GM23338 (cell line): Measurements from ENCODE around the gene MED13. TPM values are rescaled to one million over a fixed set of nuclear protein-coding genes. Genes with fewer than 3 reads are reported as not detected.

Experiments used
- ATAC-seq: fragments of 200-7000 bp; cut with Tn5 transposase; 3 replicates; pipeline ENCODE4 v1.9.1; 2020
- DNase-seq: peaks from one replicate; pipeline ENCODE4 v3.0.0-alpha.2; 2015; ENCODE audit warnings: low spot score
- H2AFZ ChIP-seq: fragments of 200-600 bp; sonication (generic); 2 replicates; pipeline ENCODE4 v1.8.0; 2016; ENCODE audit warnings: antibody characterized with exemption, mild to moderate bottlenecking, moderate library complexity
- H3F3A ChIP-seq: fragments of 200-600 bp; sonication (generic); replicated peaks from 2 replicates; pipeline ENCODE4 v1.8.0; 2017; ENCODE audit warnings: antibody characterized with exemption, mixed run types, low read depth
- H3K27ac ChIP-seq: fragments of 200-600 bp; sonication (generic); 2 replicates; pipeline ENCODE4 v1.6.1; 2016; ENCODE audit warnings: low read depth
- H3K27me3 ChIP-seq: fragments of 200-600 bp; sonication (generic); 2 replicates; pipeline ENCODE4 v1.8.0; 2016; ENCODE audit warnings: mild to moderate bottlenecking, mixed run types, moderate library complexity; ENCODE audit not compliant: insufficient read depth
- H3K36me3 ChIP-seq: fragments of 200-600 bp; sonication (generic); 2 replicates; pipeline ENCODE4 v1.8.0; 2016; ENCODE audit warnings: mild to moderate bottlenecking; ENCODE audit not compliant: insufficient read depth
- H3K4me1 ChIP-seq: fragments of 200-600 bp; sonication (generic); 2 replicates; pipeline ENCODE4 v1.8.0; 2016; ENCODE audit warnings: mild to moderate bottlenecking, moderate library complexity; ENCODE audit not compliant: insufficient read depth
- H3K4me2 ChIP-seq: fragments of 200-600 bp; sonication (generic); 2 replicates; pipeline ENCODE4 v1.7.1; 2017; ENCODE audit warnings: mixed run types
- H3K4me3 ChIP-seq: fragments of 200-600 bp; sonication (generic); 2 replicates; pipeline ENCODE4 v1.6.1; 2016; ENCODE audit warnings: mixed run types
- H3K79me2 ChIP-seq: fragments of 200-600 bp; sonication (generic); replicated peaks from 2 replicates; pipeline ENCODE4 v1.8.0; 2017; ENCODE audit warnings: mild to moderate bottlenecking; ENCODE audit not compliant: insufficient read depth
- H3K9me2 ChIP-seq: fragments of 200-600 bp; sonication (generic); 2 replicates; pipeline ENCODE4 v1.8.0; 2017; ENCODE audit not compliant: insufficient read depth
- H4K20me1 ChIP-seq: fragments of 200-600 bp; sonication (generic); replicated peaks from 2 replicates; pipeline ENCODE4 v1.8.0; 2017; ENCODE audit warnings: mild to moderate bottlenecking; ENCODE audit not compliant: insufficient read depth
- H3K27ac Mint-ChIP-seq: 2 replicates; pipeline ENCODE4 v1.8.0; 2020; ENCODE audit warnings: inconsistent platforms, mild to moderate bottlenecking, moderate library complexity, mixed read lengths
- H3K27me3 Mint-ChIP-seq: 3 replicates; pipeline ENCODE4 v1.8.0; 2022; ENCODE audit warnings: low read depth, mild to moderate bottlenecking, moderate library complexity, mixed read lengths, inconsistent platforms; ENCODE audit not compliant: insufficient read depth, poor library complexity
- H3K36me3 Mint-ChIP-seq: 3 replicates; pipeline ENCODE4 v1.8.0; 2021; ENCODE audit warnings: low read depth, mild to moderate bottlenecking, inconsistent platforms, moderate library complexity, mixed read lengths
- H3K4me1 Mint-ChIP-seq: 3 replicates; pipeline ENCODE4 v1.8.0; 2020; ENCODE audit warnings: mild to moderate bottlenecking, inconsistent platforms, mixed read lengths
- H3K4me3 Mint-ChIP-seq: 3 replicates; pipeline ENCODE4 v1.8.0; 2021; ENCODE audit warnings: moderate library complexity, mild to moderate bottlenecking, inconsistent platforms, mixed read lengths
- H3K9me3 Mint-ChIP-seq: 3 replicates; pipeline ENCODE4 v1.8.0; 2020; ENCODE audit warnings: moderate library complexity, mild to moderate bottlenecking, inconsistent platforms, mixed read lengths
- CREB1 ChIP-seq: fragments of 250-450 bp; sonication (Bioruptor Pico); IDR thresholded peaks from 2 replicates; pipeline ENCODE4 v1.5.0; 2020; ENCODE audit warnings: low read depth, mild to moderate bottlenecking, moderate library complexity
- CTCF ChIP-seq, 2 experiments: fragments of 200-600 bp in 1 of 2; sonication (generic) in 1 of 2; conservative IDR thresholded peaks; 2 replicates each; pipeline versions ENCODE4 v1.5.1 to v1.6.1; 2016 to 2017; ENCODE audit warnings: antibody characterized with exemption in 2 of 2, low read depth in 2 of 2, mild to moderate bottlenecking in 2 of 2, moderate library complexity in 1 of 2
- EZH2 ChIP-seq: fragments of 200-600 bp; sonication (generic); IDR thresholded peaks from one replicate; pipeline ENCODE4 v1.8.0; 2017; ENCODE audit warnings: antibody characterized with exemption, mild to moderate bottlenecking, low read depth; ENCODE audit not compliant: unreplicated experiment
- EZH2phosphoT487 ChIP-seq: fragments of 200-600 bp; sonication (generic); IDR thresholded peaks from one replicate; pipeline ENCODE4 v1.8.1; 2018; ENCODE audit warnings: antibody characterized with exemption; ENCODE audit not compliant: unreplicated experiment
- JUNB ChIP-seq: IDR thresholded peaks from one replicate; pipeline ENCODE4 v1.6.1; 2016; ENCODE audit warnings: antibody characterized with exemption; ENCODE audit not compliant: unreplicated experiment
- NANOG ChIP-seq: IDR thresholded peaks from 2 replicates; pipeline ENCODE4 v1.6.1; 2016; ENCODE audit warnings: antibody characterized with exemption, borderline replicate concordance
- POLR2AphosphoS5 ChIP-seq: IDR thresholded peaks from 2 replicates; pipeline ENCODE4 v1.6.1; 2016; ENCODE audit warnings: antibody characterized with exemption, low read depth
- REST ChIP-seq: IDR thresholded peaks from one replicate; pipeline ENCODE4 v1.6.1; 2018; ENCODE audit warnings: antibody characterized with exemption; ENCODE audit not compliant: unreplicated experiment
- STAT1 ChIP-seq: IDR thresholded peaks from one replicate; pipeline ENCODE4 v1.6.1; 2016; ENCODE audit warnings: antibody characterized with exemption; ENCODE audit not compliant: unreplicated experiment
- ZNF114 ChIP-seq: fragments of 250-450 bp; sonication (Bioruptor Pico); IDR thresholded peaks from 2 replicates; pipeline ENCODE4 v1.5.0; 2020; ENCODE audit warnings: mild to moderate bottlenecking, moderate library complexity
- ZNF331 ChIP-seq: fragments of 250-450 bp; sonication (Bioruptor Pico); IDR thresholded peaks from 2 replicates; pipeline ENCODE4 v1.5.0; 2020; ENCODE audit warnings: low read depth, mild to moderate bottlenecking, moderate library complexity
- polyA plus RNA-seq: library from polyadenylated mRNA; unstranded; fragments of >200 nt; fragmentation: Nextera tagmentation; extraction: Ambion mirVana; gene quantifications from 2 replicates; pipeline ENCODE4 v1.2.1, GENCODE V29; 2016
- total RNA-seq: library from RNA; depleted of rRNA; stranded (reverse); fragments of >200 nt; shearing (Covaris generic); gene quantifications from 2 replicates; pipeline ENCODE4 v1.2.3, GENCODE V29; 2014
- TF ChIP-seq, protein P1 (sequence below): IDR thresholded peaks from 2 replicates; pipeline ENCODE4 v1.6.1; 2016; ENCODE audit warnings: antibody characterized with exemption
- TF ChIP-seq, protein P2 (sequence below): fragments of 250-450 bp; sonication (Bioruptor Pico); IDR thresholded peaks from 2 replicates; pipeline ENCODE4 v1.5.0; 2020; ENCODE audit warnings: mild to moderate bottlenecking, moderate library complexity

MED13 gene
- total and polyA plus RNA-seq, 2 experiments from 2014 or later: 13.0 to 45.8 TPM

DNA sequence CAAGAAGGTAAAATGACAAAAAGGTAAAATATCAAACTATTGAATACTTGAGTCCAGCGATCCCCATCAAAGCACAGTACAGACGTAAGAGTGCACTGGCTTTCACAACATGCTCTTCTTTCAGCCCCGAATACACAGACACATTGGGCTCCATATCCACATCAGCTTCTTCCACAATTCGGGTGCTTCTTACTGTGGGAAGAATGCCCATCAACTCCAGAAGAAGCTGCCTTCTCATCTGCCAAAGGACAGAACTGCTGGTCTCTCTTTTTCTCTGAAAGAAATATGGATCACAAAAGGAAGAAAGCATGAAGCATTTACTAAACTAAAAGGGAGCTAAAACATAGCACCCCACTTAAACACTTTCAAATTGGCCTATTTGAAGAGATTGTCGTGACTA is 157.7 kb downstream of the MED13 start:
- H3K27ac Mint-ChIP-seq: no peak overlapping the region
- peaks cover 31% of the 10 kb centered on the region for H3K36me3 ChIP-seq
- no peak for DNase-seq

More for the DNA sequence above, 157.7 kb downstream of the MED13 start:
- H3K27me3 ChIP-seq: no peaks in the 10 kb centered on the region
- TF ChIP-seq, protein P1, sequence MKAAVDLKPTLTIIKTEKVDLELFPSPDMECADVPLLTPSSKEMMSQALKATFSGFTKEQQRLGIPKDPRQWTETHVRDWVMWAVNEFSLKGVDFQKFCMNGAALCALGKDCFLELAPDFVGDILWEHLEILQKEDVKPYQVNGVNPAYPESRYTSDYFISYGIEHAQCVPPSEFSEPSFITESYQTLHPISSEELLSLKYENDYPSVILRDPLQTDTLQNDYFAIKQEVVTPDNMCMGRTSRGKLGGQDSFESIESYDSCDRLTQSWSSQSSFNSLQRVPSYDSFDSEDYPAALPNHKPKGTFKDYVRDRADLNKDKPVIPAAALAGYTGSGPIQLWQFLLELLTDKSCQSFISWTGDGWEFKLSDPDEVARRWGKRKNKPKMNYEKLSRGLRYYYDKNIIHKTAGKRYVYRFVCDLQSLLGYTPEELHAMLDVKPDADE: no peak
- TF ChIP-seq EZH2 (no peak), ZNF114 (CRISPR knock-in tag) (no peak), CTCF (conservative IDR thresholded peaks at IDR 0.05; ENCODE audit: low read depth in 2 of 2) (no peak), ZNF331 (CRISPR knock-in tag) (no peak), CREB1 (no peak), JUNB (no peak), POLR2AphosphoS5 (no peak), EZH2phosphoT487 (no peak), STAT1 (no peak), NANOG (no peak), REST (no peak)
- TF ChIP-seq, protein P2, sequence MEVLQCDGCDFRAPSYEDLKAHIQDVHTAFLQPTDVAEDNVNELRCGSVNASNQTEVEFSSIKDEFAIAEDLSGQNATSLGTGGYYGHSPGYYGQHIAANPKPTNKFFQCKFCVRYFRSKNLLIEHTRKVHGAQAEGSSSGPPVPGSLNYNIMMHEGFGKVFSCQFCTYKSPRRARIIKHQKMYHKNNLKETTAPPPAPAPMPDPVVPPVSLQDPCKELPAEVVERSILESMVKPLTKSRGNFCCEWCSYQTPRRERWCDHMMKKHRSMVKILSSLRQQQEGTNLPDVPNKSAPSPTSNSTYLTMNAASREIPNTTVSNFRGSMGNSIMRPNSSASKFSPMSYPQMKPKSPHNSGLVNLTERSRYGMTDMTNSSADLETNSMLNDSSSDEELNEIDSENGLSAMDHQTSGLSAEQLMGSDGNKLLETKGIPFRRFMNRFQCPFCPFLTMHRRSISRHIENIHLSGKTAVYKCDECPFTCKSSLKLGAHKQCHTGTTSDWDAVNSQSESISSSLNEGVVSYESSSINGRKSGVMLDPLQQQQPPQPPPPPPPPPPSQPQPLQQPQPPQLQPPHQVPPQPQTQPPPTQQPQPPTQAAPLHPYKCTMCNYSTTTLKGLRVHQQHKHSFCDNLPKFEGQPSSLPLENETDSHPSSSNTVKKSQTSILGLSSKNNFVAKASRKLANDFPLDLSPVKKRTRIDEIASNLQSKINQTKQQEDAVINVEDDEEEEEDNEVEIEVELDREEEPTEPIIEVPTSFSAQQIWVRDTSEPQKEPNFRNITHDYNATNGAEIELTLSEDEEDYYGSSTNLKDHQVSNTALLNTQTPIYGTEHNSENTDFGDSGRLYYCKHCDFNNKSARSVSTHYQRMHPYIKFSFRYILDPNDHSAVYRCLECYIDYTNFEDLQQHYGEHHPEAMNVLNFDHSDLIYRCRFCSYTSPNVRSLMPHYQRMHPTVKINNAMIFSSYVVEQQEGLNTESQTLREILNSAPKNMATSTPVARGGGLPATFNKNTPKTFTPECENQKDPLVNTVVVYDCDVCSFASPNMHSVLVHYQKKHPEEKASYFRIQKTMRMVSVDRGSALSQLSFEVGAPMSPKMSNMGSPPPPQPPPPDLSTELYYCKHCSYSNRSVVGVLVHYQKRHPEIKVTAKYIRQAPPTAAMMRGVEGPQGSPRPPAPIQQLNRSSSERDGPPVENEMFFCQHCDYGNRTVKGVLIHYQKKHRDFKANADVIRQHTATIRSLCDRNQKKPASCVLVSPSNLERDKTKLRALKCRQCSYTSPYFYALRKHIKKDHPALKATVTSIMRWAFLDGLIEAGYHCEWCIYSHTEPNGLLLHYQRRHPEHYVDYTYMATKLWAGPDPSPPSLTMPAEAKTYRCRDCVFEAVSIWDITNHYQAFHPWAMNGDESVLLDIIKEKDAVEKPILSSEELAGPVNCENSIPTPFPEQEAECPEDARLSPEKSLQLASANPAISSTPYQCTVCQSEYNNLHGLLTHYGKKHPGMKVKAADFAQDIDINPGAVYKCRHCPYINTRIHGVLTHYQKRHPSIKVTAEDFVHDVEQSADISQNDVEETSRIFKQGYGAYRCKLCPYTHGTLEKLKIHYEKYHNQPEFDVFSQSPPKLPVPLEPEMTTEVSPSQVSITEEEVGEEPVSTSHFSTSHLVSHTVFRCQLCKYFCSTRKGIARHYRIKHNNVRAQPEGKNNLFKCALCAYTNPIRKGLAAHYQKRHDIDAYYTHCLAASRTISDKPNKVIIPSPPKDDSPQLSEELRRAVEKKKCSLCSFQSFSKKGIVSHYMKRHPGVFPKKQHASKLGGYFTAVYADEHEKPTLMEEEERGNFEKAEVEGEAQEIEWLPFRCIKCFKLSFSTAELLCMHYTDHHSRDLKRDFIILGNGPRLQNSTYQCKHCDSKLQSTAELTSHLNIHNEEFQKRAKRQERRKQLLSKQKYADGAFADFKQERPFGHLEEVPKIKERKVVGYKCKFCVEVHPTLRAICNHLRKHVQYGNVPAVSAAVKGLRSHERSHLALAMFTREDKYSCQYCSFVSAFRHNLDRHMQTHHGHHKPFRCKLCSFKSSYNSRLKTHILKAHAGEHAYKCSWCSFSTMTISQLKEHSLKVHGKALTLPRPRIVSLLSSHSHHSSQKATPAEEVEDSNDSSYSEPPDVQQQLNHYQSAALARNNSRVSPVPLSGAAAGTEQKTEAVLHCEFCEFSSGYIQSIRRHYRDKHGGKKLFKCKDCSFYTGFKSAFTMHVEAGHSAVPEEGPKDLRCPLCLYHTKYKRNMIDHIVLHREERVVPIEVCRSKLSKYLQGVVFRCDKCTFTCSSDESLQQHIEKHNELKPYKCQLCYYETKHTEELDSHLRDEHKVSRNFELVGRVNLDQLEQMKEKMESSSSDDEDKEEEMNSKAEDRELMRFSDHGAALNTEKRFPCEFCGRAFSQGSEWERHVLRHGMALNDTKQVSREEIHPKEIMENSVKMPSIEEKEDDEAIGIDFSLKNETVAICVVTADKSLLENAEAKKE (CRISPR knock-in tag): no peak
- H3K9me2 ChIP-seq: no peaks in the 10 kb centered on the region
- Mint-ChIP-seq H3K9me3 (no peaks in the 10 kb centered on the region), H3K4me1 (no peaks in the 10 kb centered on the region), H3K36me3 (peaks cover 39% of the 10 kb centered on the region), H3K27me3 (no peaks in the 10 kb centered on the region), H3K4me3 (no peak overlapping the region)
- H4K20me1 ChIP-seq: peaks cover 5% of the 10 kb centered on the region; the same call in 1 of the 2 replicates
- no peak overlapping the region for H3K4me2 ChIP-seq
- no peaks in the 10 kb centered on the region for H3F3A ChIP-seq
- no peaks in the 10 kb centered on the region for H3K79me2 ChIP-seq
- no peaks in the 10 kb centered on the region for H3K4me1 ChIP-seq
- ATAC-seq: no peak
- H2AFZ ChIP-seq: no peak overlapping the region
- no peak overlapping the region for H3K4me3 ChIP-seq
- H3K27ac ChIP-seq: no peak overlapping the region
